Measurements from ENCODE around the gene APPBP2.

Gene APPBP2

DNA sequence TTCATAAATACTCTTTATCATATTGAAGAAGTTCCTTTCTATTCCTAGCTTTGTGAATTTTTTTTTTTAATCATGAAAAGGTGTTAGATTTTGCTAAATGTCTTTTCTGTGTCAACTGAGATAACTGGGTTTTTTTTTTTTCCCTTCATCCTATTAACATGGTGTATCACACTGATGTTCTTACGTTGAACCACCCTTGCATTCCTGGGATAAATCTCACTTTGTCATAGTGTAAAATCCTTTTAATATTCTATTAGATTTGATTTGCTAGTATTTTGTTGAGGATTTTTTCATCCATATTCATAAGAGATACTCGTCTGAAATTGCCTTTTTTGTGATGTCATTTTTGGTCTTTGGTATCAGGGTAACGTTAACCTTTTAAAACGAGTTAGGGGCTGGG, 54.6 kb downstream of the APPBP2 start:
- no peaks in the 10 kb centered on the region for H3K9me2 ChIP-seq (replicated peaks; ENCODE audit: control insufficient read depth, low read length)
- no peaks in the 10 kb centered on the region for H3K9me3 ChIP-seq (ENCODE audit: control insufficient read depth, insufficient read depth, low read length)
- H3K4me1 ChIP-seq (ENCODE audit: control insufficient read depth, low read length): peaks cover 5% of the 10 kb centered on the region; the same call in 1 of the 2 replicates
- TF ChIP-seq EZH2phosphoT487 (IDR thresholded peaks at IDR 0.05; ENCODE audit: borderline replicate concordance, low read length): no peak
- TF ChIP-seq, protein P1, sequence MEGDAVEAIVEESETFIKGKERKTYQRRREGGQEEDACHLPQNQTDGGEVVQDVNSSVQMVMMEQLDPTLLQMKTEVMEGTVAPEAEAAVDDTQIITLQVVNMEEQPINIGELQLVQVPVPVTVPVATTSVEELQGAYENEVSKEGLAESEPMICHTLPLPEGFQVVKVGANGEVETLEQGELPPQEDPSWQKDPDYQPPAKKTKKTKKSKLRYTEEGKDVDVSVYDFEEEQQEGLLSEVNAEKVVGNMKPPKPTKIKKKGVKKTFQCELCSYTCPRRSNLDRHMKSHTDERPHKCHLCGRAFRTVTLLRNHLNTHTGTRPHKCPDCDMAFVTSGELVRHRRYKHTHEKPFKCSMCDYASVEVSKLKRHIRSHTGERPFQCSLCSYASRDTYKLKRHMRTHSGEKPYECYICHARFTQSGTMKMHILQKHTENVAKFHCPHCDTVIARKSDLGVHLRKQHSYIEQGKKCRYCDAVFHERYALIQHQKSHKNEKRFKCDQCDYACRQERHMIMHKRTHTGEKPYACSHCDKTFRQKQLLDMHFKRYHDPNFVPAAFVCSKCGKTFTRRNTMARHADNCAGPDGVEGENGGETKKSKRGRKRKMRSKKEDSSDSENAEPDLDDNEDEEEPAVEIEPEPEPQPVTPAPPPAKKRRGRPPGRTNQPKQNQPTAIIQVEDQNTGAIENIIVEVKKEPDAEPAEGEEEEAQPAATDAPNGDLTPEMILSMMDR (IDR thresholded peaks at IDR 0.05; ENCODE audit: low read depth, low read length, poor library complexity, severe bottlenecking): no peak
- H3K27me3 ChIP-seq (ENCODE audit: control insufficient read depth, low read length): no peaks in the 10 kb centered on the region
- no peaks in the 10 kb centered on the region for H3F3A ChIP-seq (ENCODE audit: control insufficient read depth, insufficient read depth)
- no peak overlapping the region for H3K4me2 ChIP-seq (ENCODE audit: low read length)
- H3K27ac ChIP-seq (ENCODE audit: low read depth, low read length): no peak overlapping the region
- no peaks in the 10 kb centered on the region for H3K79me2 ChIP-seq (ENCODE audit: control insufficient read depth, low read length)
- no peak overlapping the region for H3K4me3 ChIP-seq (ENCODE audit: low read length)
- peaks cover 25% of the 10 kb centered on the region for H3K36me3 ChIP-seq (ENCODE audit: control insufficient read depth, low read length)
- no peaks in the 10 kb centered on the region for H4K20me1 ChIP-seq (ENCODE audit: control insufficient read depth, insufficient read depth, low read depth, low read length)

DNA sequence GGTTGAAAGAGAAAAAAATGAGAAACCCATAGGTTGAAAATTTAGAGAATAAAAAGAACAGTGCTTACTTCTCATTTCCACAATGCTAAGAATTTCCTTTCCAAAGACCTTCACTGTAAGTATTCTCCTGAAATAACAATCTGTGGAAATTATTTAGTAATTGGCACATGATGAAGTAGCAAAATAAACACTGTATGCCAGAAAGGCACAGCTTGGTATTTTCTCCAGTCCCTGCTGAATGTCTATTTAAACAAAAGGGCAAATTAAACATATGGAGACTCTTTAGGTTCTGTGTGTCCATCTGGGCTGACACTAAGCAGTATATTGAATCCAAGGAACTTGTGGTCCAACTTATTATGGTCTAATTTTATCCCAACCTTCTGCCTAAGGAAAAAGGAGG, 57.7 kb downstream of the APPBP2 start:
- no peaks in the 10 kb centered on the region for H4K20me1 ChIP-seq (ENCODE audit: control insufficient read depth, insufficient read depth, low read depth, low read length)
- H3K27me3 ChIP-seq (ENCODE audit: control insufficient read depth, low read length): no peaks in the 10 kb centered on the region
- H3F3A ChIP-seq (ENCODE audit: control insufficient read depth, insufficient read depth): no peaks in the 10 kb centered on the region
- peaks cover 47% of the 10 kb centered on the region for H3K36me3 ChIP-seq (ENCODE audit: control insufficient read depth, low read length)
- H3K9me3 ChIP-seq (ENCODE audit: control insufficient read depth, insufficient read depth, low read length): no peaks in the 10 kb centered on the region
- H3K4me2 ChIP-seq (ENCODE audit: low read length): no peak overlapping the region
- peaks cover 5% of the 10 kb centered on the region; the same call in 1 of the 2 replicates for H3K4me1 ChIP-seq (ENCODE audit: control insufficient read depth, low read length)
- no peaks in the 10 kb centered on the region for H3K9me2 ChIP-seq (replicated peaks; ENCODE audit: control insufficient read depth, low read length)
- H3K27ac ChIP-seq (ENCODE audit: low read depth, low read length): no peak overlapping the region
- no peak overlapping the region for H3K4me3 ChIP-seq (ENCODE audit: low read length)
- no peaks in the 10 kb centered on the region for H3K79me2 ChIP-seq (ENCODE audit: control insufficient read depth, low read length)
- no peak for TF ChIP-seq EZH2phosphoT487 (IDR thresholded peaks at IDR 0.05; ENCODE audit: borderline replicate concordance, low read length)
- TF ChIP-seq, protein P1 (IDR thresholded peaks at IDR 0.05; ENCODE audit: low read depth, low read length, poor library complexity, severe bottlenecking): no peak

DNA sequence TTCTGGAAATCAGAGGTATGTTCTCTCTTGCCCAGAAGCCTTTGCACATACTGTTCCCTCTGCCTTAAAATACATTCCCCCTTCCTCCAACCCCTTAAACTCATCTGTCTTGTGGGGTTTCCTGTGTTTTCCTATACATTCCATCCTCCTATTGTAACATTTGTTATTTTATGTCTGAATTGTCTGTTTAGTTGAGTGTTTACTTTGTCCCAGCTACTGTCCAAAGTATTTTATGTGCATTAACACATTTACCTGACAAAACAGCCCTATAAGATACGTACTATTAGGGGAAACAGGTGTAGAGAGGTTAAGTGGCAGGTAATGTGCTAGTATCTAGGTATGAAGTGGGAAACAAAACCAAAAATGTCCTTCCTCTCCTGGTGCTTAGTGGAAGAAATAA, 61.7 kb downstream of the APPBP2 start:
- Histone ChIP-seq H3K27me3 (ENCODE audit: control insufficient read depth, low read length) (no peaks in the 10 kb centered on the region), H4K20me1 (ENCODE audit: control insufficient read depth, insufficient read depth, low read depth, low read length) (no peaks in the 10 kb centered on the region), H3K79me2 (ENCODE audit: control insufficient read depth, low read length) (no peaks in the 10 kb centered on the region), H3K4me1 (ENCODE audit: control insufficient read depth, low read length) (no peaks in the 10 kb centered on the region), H3K27ac (ENCODE audit: low read depth, low read length) (no peak overlapping the region), H3K4me2 (ENCODE audit: low read length) (no peak overlapping the region), H3F3A (ENCODE audit: control insufficient read depth, insufficient read depth) (no peaks in the 10 kb centered on the region), H3K4me3 (ENCODE audit: low read length) (no peak overlapping the region), H3K9me3 (ENCODE audit: control insufficient read depth, insufficient read depth, low read length) (no peaks in the 10 kb centered on the region), H3K36me3 (ENCODE audit: control insufficient read depth, low read length) (peaks cover 46% of the 10 kb centered on the region), H3K9me2 (replicated peaks; ENCODE audit: control insufficient read depth, low read length) (no peaks in the 10 kb centered on the region)
- TF ChIP-seq EZH2phosphoT487 (IDR thresholded peaks at IDR 0.05; ENCODE audit: borderline replicate concordance, low read length): no peak
- TF ChIP-seq, protein P1 (IDR thresholded peaks at IDR 0.05; ENCODE audit: low read depth, low read length, poor library complexity, severe bottlenecking): no peak
